ENCODE measurements around the gene TMED8. TPM values are rescaled to one million over a fixed set of nuclear protein-coding genes. Genes with fewer than 3 reads are reported as not detected.
"Not testable (repeated sequence)": the region's sequence is repeated elsewhere in the genome, so short reads cannot be mapped to it uniquely, and the experiment has no call there.

Gene TMED8
- total and polyA plus RNA-seq, 7 donors = 1.8 to 15.3 (median 13.6) TPM

- Histone ChIP-seq H3K27me3 (no peaks in the 10 kb centered on the region), H3K4me1 (peaks cover 0 to 32% (median 28%) of the 10 kb centered on the region in 4 donors), H3K27ac (peak within 1 kb of the TSS; percentile 94 to 99 (median 96)), H3K9me3 (no peaks in the 10 kb centered on the region), H3K36me3 (no peaks in the 10 kb centered on the region), H3K4me3 (peak within 1 kb of the TSS; percentile 87 to 99 (median 96))
- DNase-seq = peak; percentile 97
- WGBS, 2 donors = 0 to 1% methylated on average over 69 of the region's 69 CpGs
- intact Hi-C loops (cut with DNase I) = loop anchor here (2.0 to 5.0 kb wide), 3 partner anchors 56 to 223 kb away; partner anchors contain the start of genes AHSA1, CIPC, SAMD15 and TMED8
- no peak for TF ChIP-seq EP300 (IDR thresholded peaks at IDR 0.05)
- peak; percentile 32 to 41 for TF ChIP-seq POLR2A (IDR thresholded peaks at IDR 0.05)
- TF ChIP-seq, protein P1, sequence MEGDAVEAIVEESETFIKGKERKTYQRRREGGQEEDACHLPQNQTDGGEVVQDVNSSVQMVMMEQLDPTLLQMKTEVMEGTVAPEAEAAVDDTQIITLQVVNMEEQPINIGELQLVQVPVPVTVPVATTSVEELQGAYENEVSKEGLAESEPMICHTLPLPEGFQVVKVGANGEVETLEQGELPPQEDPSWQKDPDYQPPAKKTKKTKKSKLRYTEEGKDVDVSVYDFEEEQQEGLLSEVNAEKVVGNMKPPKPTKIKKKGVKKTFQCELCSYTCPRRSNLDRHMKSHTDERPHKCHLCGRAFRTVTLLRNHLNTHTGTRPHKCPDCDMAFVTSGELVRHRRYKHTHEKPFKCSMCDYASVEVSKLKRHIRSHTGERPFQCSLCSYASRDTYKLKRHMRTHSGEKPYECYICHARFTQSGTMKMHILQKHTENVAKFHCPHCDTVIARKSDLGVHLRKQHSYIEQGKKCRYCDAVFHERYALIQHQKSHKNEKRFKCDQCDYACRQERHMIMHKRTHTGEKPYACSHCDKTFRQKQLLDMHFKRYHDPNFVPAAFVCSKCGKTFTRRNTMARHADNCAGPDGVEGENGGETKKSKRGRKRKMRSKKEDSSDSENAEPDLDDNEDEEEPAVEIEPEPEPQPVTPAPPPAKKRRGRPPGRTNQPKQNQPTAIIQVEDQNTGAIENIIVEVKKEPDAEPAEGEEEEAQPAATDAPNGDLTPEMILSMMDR (IDR thresholded peaks at IDR 0.05) = peak in 3 of 4 experiments; percentile 13 to 52 (median 51)
- peak; percentile 75 to 83 (median 80) for TF ChIP-seq POLR2AphosphoS5 (IDR thresholded peaks at IDR 0.05)
Observed at GRCh38 chr14:77320238-77320935, 56.5 kb downstream of the TMED8 start, which contains the start of gene POMT2. Gene POMT2 (minus strand): TSS chr14:77320883. CDS start chr14:77320681, 202 bp downstream.

GRCh38 chr14:77319422-77319821, 57.5 kb downstream of the TMED8 start:
- Histone ChIP-seq H3K9me3 (no peaks in the 10 kb centered on the region), H3K4me1 (peaks cover 0 to 40% (median 38%) of the 10 kb centered on the region in 4 donors), H3K36me3 (no peaks in the 10 kb centered on the region), H3K27me3 (no peaks in the 10 kb centered on the region), H3K4me3 (no peak overlapping the region), H3K27ac (peak overlapping the region in 3 of 4 donors; percentile 94 to 99 (median 98))
- 71 to 77% methylated on average over 5 of the region's 5 CpGs for WGBS, 2 donors
- peak; percentile 45 for DNase-seq
- TF ChIP-seq, protein P1 (IDR thresholded peaks at IDR 0.05) = no peak
- no peak for TF ChIP-seq POLR2AphosphoS5 (IDR thresholded peaks at IDR 0.05)
- TF ChIP-seq POLR2A (IDR thresholded peaks at IDR 0.05) = no peak
- TF ChIP-seq EP300 (IDR thresholded peaks at IDR 0.05) = no peak
- intact Hi-C loops (cut with DNase I) = loop anchor here (5.0 kb wide), 2 partner anchors 167 to 447 kb away; no protein-coding TSS in a partner anchor

GRCh38 chr14:77318756-77319155, 58.1 kb downstream of the TMED8 start:
- intact Hi-C loops (cut with DNase I) = loop anchor here (5.0 kb wide), 2 partner anchors 166 to 446 kb away; no protein-coding TSS in a partner anchor
- 94 to 95% methylated on average over 11 of the region's 11 CpGs for WGBS, 2 donors
- peaks cover 0 to 46% (median 44%) of the 10 kb centered on the region in 4 donors for H3K4me1 ChIP-seq

DNA sequence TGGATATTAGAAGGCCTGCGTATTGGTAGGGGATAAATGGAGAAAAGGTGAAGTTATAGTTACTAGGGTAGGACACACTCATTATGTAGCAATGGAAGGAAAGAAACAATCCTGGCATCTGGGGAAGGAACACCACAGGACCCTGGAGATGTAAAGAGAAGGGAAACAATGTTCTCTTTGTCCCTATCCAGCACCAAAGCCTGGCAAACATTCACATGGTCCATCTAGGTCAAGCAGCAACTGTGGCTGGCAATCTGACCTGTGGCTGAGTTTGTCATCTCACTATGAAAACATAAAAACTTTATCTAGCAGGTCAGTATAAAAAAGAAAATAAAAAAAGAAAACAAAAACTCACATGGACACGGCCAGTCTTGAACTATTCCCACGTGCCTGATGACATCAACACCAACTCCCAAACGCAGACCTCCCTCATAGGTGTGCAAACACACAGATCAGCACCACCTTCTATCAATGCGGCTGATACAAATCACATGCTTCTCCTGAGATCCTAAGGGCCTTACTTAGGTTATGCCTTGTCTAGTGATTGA, 58.8 kb downstream of the TMED8 start:
- H3K4me3 ChIP-seq = no peak overlapping the region
- TF ChIP-seq, protein P1 (IDR thresholded peaks at IDR 0.05) = no peak
- TF ChIP-seq POLR2A (IDR thresholded peaks at IDR 0.05) (no peak), EP300 (IDR thresholded peaks at IDR 0.05) (no peak), POLR2AphosphoS5 (IDR thresholded peaks at IDR 0.05) (no peak)
- no peaks in the 10 kb centered on the region for H3K9me3 ChIP-seq
- no peaks in the 10 kb centered on the region for H3K36me3 ChIP-seq
- H3K27ac ChIP-seq = no peak overlapping the region
- H3K27me3 ChIP-seq = no peaks in the 10 kb centered on the region
- DNase-seq = peak; percentile 41
- WGBS, 2 donors = 83 to 85% methylated on average over 5 of the region's 5 CpGs
- peaks cover 0 to 51% (median 51%) of the 10 kb centered on the region in 4 donors for H3K4me1 ChIP-seq
- intact Hi-C loops (cut with DNase I) = loop anchor here (5.0 kb wide), 2 partner anchors 166 to 446 kb away; no protein-coding TSS in a partner anchor

More at GRCh38 chr14:77318756-77319155, 58.1 kb downstream of the TMED8 start:
- H3K9me3 ChIP-seq, H3K27me3 ChIP-seq, H3K4me3 ChIP-seq, H3K36me3 ChIP-seq, H3K27ac ChIP-seq: not testable (repeated sequence)
- peak; percentile 59 for DNase-seq

DNA sequence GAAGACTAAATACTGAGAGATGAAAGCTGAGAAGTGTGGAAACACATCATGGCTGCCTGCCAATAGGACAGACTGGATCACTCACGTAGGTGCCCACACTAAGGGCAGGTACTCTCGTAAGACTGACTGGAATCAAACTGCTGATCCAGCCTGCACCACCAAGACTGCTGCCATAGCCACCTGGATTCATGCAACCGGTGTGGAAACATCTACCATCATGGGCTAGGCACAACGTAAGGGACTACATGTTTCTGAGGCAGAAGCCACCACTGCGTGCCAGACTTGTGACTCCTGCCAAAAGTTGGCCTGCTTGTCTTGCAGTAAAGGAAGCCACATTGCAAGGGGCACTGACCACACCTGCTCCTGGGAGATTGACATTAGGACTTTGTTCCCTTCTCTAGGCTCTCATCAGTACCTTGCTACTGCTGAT, 60.0 kb downstream of the TMED8 start:
- 32 to 75% methylated on average over 5 of the region's 5 CpGs for WGBS, 2 donors
- no peak overlapping the region for H3K27ac ChIP-seq
- H3K4me1 ChIP-seq = peaks cover 0 to 49% (median 45%) of the 10 kb centered on the region in 4 donors
- H3K4me3 ChIP-seq = no peak overlapping the region
- intact Hi-C loops (cut with DNase I) = loop anchor here (2.0 to 5.0 kb wide), 3 partner anchors 16 to 445 kb away; no protein-coding TSS in a partner anchor
- H3K27me3 ChIP-seq = no peaks in the 10 kb centered on the region
- H3K36me3 ChIP-seq = no peaks in the 10 kb centered on the region
- no peak for TF ChIP-seq POLR2A (IDR thresholded peaks at IDR 0.05)
- TF ChIP-seq, protein P1 (IDR thresholded peaks at IDR 0.05) = no peak
- H3K9me3 ChIP-seq = no peaks in the 10 kb centered on the region
- DNase-seq = peak; percentile 46

Data from sigmoid colon (tissue), 7 donors.